ENCODE results near the gene FAM149B1.

FAM149B1 gene

GRCh38 chr10:73281097-73281496 is 113.2 kb downstream of the FAM149B1 start:
- DNase-seq (ENCODE audit: low read depth in 3 of 3) = no peak

GRCh38 chr10:73287441-73287840 is 119.5 kb downstream of the FAM149B1 start:
- no peak for DNase-seq (ENCODE audit: low read depth in 3 of 3)

- no peak for DNase-seq (ENCODE audit: low read depth in 3 of 3)
Measured at GRCh38 chr10:73289958-73290357, 122.0 kb downstream of the FAM149B1 start.

- DNase-seq (ENCODE audit: low read depth in 3 of 3) = no peak
Measured at GRCh38 chr10:73293461-73293860, 125.5 kb downstream of the FAM149B1 start.

Measured in stimulated activated CD4-positive, alpha-beta T cell treated with anti-CD3 and anti-CD28 coated beads, TNF-alpha, amount 100 ng/mL, for 4 hours (primary cell).